B cell (primary cell): Measurements from ENCODE around the gene OTULIN. TPM values are rescaled to one million over a fixed set of nuclear protein-coding genes. Genes with fewer than 3 reads are reported as not detected.

ENCODE experiments used
- ATAC-seq: fragments of 200-7000 bp; cut with Tn5 transposase; one replicate; pipeline ENCODE4 v1.10.0; 2021; ENCODE audit warnings: low read depth, mild to moderate bottlenecking, moderate number of reproducible peaks, moderate library complexity
- CTCF ChIA-PET: fragments of 350-600 bp; sonication (Branson Sonifier 250); formaldehyde crosslinking; loops from one replicate; lab custom pipeline; 2021; ENCODE audit warnings: antibody characterized with exemption, inconsistent platforms; lab: Charles Lee
- POLR2A ChIA-PET: fragments of 350-600 bp; sonication (Branson Sonifier 250); formaldehyde crosslinking; loops from one replicate; lab custom pipeline; 2021; ENCODE audit warnings: antibody characterized with exemption; lab: Charles Lee
- DNase-seq: peaks from one replicate; pipeline ENCODE4 v3.0.0; 2013
- H2AFZ ChIP-seq: 2 replicates; pipeline ENCODE4 v1.6.1; 2012; ENCODE audit warnings: mild to moderate bottlenecking, low read depth, low read length; ENCODE audit not compliant: insufficient read depth, poor library complexity, severe bottlenecking
- H3K27ac ChIP-seq, 2 donors: 1 replicate in 1 of 2; 2 replicates in 1 of 2; pipeline ENCODE4 v1.5.1; 2012 to 2013; ENCODE audit warnings: low read length in 2 of 2, mild to moderate bottlenecking in 2 of 2, moderate library complexity in 1 of 2
- H3K27me3 ChIP-seq, 4 experiments: fragments of 200-600 bp in 1 of 4; sonication (generic) in 1 of 4; replicated peaks in 1 of 4; 1 replicate in 2 of 4; 2 replicates in 2 of 4; pipeline versions ENCODE4 v1.6.1 to v1.7.0; 2013 to 2016; ENCODE audit warnings: low read length in 3 of 4, mild to moderate bottlenecking in 2 of 4, mixed read lengths in 1 of 4, moderate library complexity in 1 of 4; ENCODE audit not compliant: insufficient read depth in 4 of 4, control insufficient read depth in 3 of 4; ENCODE audit errors: control extremely low read depth in 1 of 4
- H3K36me3 ChIP-seq, 2 experiments: replicated peaks in 1 of 2; 1 replicate in 1 of 2; 2 replicates in 1 of 2; pipeline versions ENCODE4 v1.6.1 to v1.7.1; 2013; ENCODE audit warnings: low read length in 1 of 2; ENCODE audit not compliant: insufficient read depth in 2 of 2, control insufficient read depth in 1 of 2; ENCODE audit errors: control extremely low read depth in 1 of 2, extremely low read depth in 1 of 2
- H3K4me1 ChIP-seq, 2 donors: fragments of 200-600 bp in 1 of 2; sonication (generic) in 1 of 2; 1 replicate in 1 of 2; 2 replicates in 1 of 2; pipeline versions ENCODE4 v1.5.1 to v1.6.1; 2013 to 2017; ENCODE audit warnings: low read length in 2 of 2; ENCODE audit not compliant: control insufficient read depth in 2 of 2, insufficient read depth in 2 of 2
- H3K4me2 ChIP-seq: replicated peaks from 2 replicates; pipeline ENCODE3; 2012; ENCODE audit warnings: mild to moderate bottlenecking, low read depth, low read length; ENCODE audit not compliant: poor library complexity, severe bottlenecking
- H3K4me3 ChIP-seq, 5 experiments: fragments of 200-600 bp in 1 of 5; sonication (generic) in 1 of 5; 1 replicate in 3 of 5; 2 replicates in 2 of 5; pipeline versions ENCODE4 v1.5.1 to v1.7.0; 2011 to 2016; ENCODE audit warnings: low read length in 4 of 5, mild to moderate bottlenecking in 4 of 5, low read depth in 2 of 5, control low read depth in 1 of 5, moderate library complexity in 1 of 5; ENCODE audit not compliant: insufficient read depth in 1 of 5; ENCODE audit errors: control extremely low read depth in 1 of 5, extremely low read depth in 1 of 5
- H3K79me2 ChIP-seq: fragments of 200-600 bp; sonication (generic); one replicate; pipeline ENCODE4 v1.6.0; 2016; ENCODE audit warnings: low read length; ENCODE audit not compliant: control insufficient read depth, insufficient read depth
- H3K9ac ChIP-seq: fragments of 200-600 bp; sonication (generic); 2 replicates; pipeline ENCODE4 v1.6.1; 2017; ENCODE audit warnings: mild to moderate bottlenecking, low read length, moderate library complexity
- H3K9me3 ChIP-seq, 3 donors: one replicate each; pipeline versions ENCODE4 v1.6.1 to v1.7.1; 2013; ENCODE audit warnings: low read length in 2 of 3; ENCODE audit not compliant: control insufficient read depth in 2 of 3, insufficient read depth in 1 of 3; ENCODE audit errors: control extremely low read depth in 1 of 3
- H4K20me1 ChIP-seq: 2 replicates; pipeline ENCODE4 v1.6.0; 2012; ENCODE audit warnings: mild to moderate bottlenecking, low read length; ENCODE audit not compliant: insufficient read depth, control insufficient read depth, poor library complexity, severe bottlenecking
- H3K27ac Mint-ChIP-seq: one replicate; pipeline ENCODE4 v1.8.0; 2021; ENCODE audit warnings: mixed read lengths
- H3K27me3 Mint-ChIP-seq: one replicate; pipeline ENCODE4 v1.8.0; 2021; ENCODE audit warnings: mixed read lengths
- H3K4me1 Mint-ChIP-seq: one replicate; pipeline ENCODE4 v1.8.0; 2021; ENCODE audit warnings: mixed read lengths
- H3K4me3 Mint-ChIP-seq: one replicate; pipeline ENCODE4 v1.8.0; 2021; ENCODE audit warnings: mixed read lengths
- H3K9me3 Mint-ChIP-seq: one replicate; pipeline ENCODE4 v1.8.0; 2022; ENCODE audit warnings: mixed read lengths; ENCODE audit not compliant: insufficient read depth
- CTCF ChIP-seq: fragments of 200-600 bp; IDR thresholded peaks from one replicate; pipeline ENCODE4 v1.8.0; 2022; ENCODE audit warnings: antibody characterized with exemption, mild to moderate bottlenecking
- EZH2 ChIP-seq: IDR thresholded peaks from 2 replicates; pipeline ENCODE4 v1.6.1; 2012; ENCODE audit warnings: borderline replicate concordance, low read depth, mild to moderate bottlenecking, moderate library complexity, low read length; ENCODE audit not compliant: insufficient read depth, poor library complexity, severe bottlenecking
- WGBS: methylation state at CpG from one replicate; pipeline ENCODE4 v1.1.5; 2013; ENCODE audit warnings: missing lambda C conversion rate; ENCODE audit not compliant: insufficient coverage; 5-methylcytosine and 5-hydroxymethylcytosine counted together
- intact Hi-C: fragments of 100-400 bp; cut with micrococcal nuclease; formaldehyde crosslinking; loops from one replicate; pipeline ENCODE4 v1.10.0; 2022
- polyA plus RNA-seq: library from polyadenylated mRNA; depleted of rRNA; stranded (reverse); fragments of >200 nt; gene quantifications from 2 replicates; pipeline ENCODE4 v1.2.3, GENCODE V29; 2012
- total RNA-seq, 2 donors: library from RNA; stranded (reverse); fragments of 120-200 nt in 1 of 2; gene quantifications; 1 replicate in 1 of 2; 2 replicates in 1 of 2; pipeline versions ENCODE4 v1.2.3 to v1.2.4, GENCODE V29; 2013 to 2022

Gene OTULIN
- total and polyA plus RNA-seq, 2 donors (not counting 1 experiment from before 2014, with no cell fraction given), result 8.4 to 64.4 TPM

- ATAC-seq (no peak), DNase-seq (no peak)
- Histone ChIP-seq H3K4me1 (peaks cover 3 to 16% of the 10 kb centered on the region in 2 donors), H3K4me3 (no peak overlapping the region), H3K4me2 (no peak overlapping the region), H3K9me3 (no peaks in the 10 kb centered on the region), H2AFZ (no peak overlapping the region), H3K27ac (no peak overlapping the region), H3K9ac (no peak overlapping the region), H3K36me3 (no peaks in the 10 kb centered on the region), H4K20me1 (no peaks in the 10 kb centered on the region), H3K79me2 (no peaks in the 10 kb centered on the region), H3K27me3 (no peaks in the 10 kb centered on the region)
- intact Hi-C loops, result no loop called here
- Mint-ChIP-seq H3K27ac (no peak overlapping the region), H3K27me3 (no peaks in the 10 kb centered on the region), H3K9me3 (no peaks in the 10 kb centered on the region), H3K4me1 (peaks cover 20% of the 10 kb centered on the region), H3K4me3 (no peak overlapping the region)
- TF ChIP-seq EZH2 (no peak), CTCF (no peak)
- POLR2A ChIA-PET, result no interaction called here
- WGBS, result 50% methylated on average over 3 of the region's 4 CpGs
- CTCF ChIA-PET, result interaction anchor here (0.7 to 1.8 kb wide), 3 partner anchors 22 to 667 kb away, joined by 3 to 4 read pairs (median 4); no protein-coding TSS in a partner anchor
These were observed 9.3 kb upstream of the OTULIN start for GRCh38 chr5:14655146-14655741.

- no CpG with 5 or more reads among the region's 2 CpGs for WGBS
These were observed 7.6 kb upstream of the OTULIN start for GRCh38 chr5:14656898-14657297.

More at GRCh38 chr5:14656898-14657297, 7.6 kb upstream of the OTULIN start:
- no peaks in the 10 kb centered on the region for H3K9me3 ChIP-seq
- intact Hi-C loops, result no loop called here
- TF ChIP-seq CTCF (no peak), EZH2 (no peak)
- H3K27ac ChIP-seq, result no peak overlapping the region
- H3K4me2 ChIP-seq, result peak overlapping the region; percentile 0
- no peak overlapping the region for H2AFZ ChIP-seq
- no peak for DNase-seq
- no peak overlapping the region for H3K4me3 Mint-ChIP-seq
- no peak overlapping the region for H3K27ac Mint-ChIP-seq
- ATAC-seq, result no peak
- H3K27me3 ChIP-seq, result no peaks in the 10 kb centered on the region
- no peak overlapping the region for H3K9ac ChIP-seq
- no peaks in the 10 kb centered on the region for H4K20me1 ChIP-seq
- peaks cover 29% of the 10 kb centered on the region for H3K4me1 Mint-ChIP-seq
- POLR2A ChIA-PET, result no interaction called here
- H3K4me1 ChIP-seq, result peaks cover 10 to 22% of the 10 kb centered on the region in 2 donors
- CTCF ChIA-PET, result interaction anchor here (0.7 to 5.0 kb wide), 4 partner anchors 9 to 387 kb away, joined by 3 to 37 read pairs (median 4); no protein-coding TSS in a partner anchor
- no peaks in the 10 kb centered on the region for H3K79me2 ChIP-seq
- H3K4me3 ChIP-seq, result peak overlapping the region in 1 of 5 experiments; percentile 19
- H3K36me3 ChIP-seq, result no peaks in the 10 kb centered on the region
- H3K9me3 Mint-ChIP-seq, result no peaks in the 10 kb centered on the region
- no peaks in the 10 kb centered on the region for H3K27me3 Mint-ChIP-seq
